ENCODE data around the gene PSMB8.

PSMB8 gene

DNA sequence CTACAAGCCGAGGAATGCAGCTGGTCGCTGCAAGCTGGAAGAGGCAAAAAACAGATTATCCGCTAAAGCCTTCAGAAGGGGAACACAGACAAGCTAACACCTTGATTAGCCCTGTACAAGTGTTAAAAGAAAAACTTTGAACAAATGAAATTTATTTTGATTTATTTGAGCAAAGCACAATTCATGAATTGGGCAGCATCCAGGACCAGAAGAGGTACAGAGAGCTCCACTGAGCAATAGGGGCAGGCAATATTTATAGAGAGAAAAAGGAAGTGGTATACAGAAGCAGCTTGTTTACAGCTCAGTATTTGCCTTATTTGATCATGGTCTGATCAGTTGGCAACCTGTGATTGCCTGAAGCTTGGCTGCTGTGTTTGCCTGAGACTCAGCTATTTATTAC, 44.7 kb downstream of the PSMB8 start:
- no peak for DNase-seq (ENCODE audit: low read depth in 2 of 2)

DNA sequence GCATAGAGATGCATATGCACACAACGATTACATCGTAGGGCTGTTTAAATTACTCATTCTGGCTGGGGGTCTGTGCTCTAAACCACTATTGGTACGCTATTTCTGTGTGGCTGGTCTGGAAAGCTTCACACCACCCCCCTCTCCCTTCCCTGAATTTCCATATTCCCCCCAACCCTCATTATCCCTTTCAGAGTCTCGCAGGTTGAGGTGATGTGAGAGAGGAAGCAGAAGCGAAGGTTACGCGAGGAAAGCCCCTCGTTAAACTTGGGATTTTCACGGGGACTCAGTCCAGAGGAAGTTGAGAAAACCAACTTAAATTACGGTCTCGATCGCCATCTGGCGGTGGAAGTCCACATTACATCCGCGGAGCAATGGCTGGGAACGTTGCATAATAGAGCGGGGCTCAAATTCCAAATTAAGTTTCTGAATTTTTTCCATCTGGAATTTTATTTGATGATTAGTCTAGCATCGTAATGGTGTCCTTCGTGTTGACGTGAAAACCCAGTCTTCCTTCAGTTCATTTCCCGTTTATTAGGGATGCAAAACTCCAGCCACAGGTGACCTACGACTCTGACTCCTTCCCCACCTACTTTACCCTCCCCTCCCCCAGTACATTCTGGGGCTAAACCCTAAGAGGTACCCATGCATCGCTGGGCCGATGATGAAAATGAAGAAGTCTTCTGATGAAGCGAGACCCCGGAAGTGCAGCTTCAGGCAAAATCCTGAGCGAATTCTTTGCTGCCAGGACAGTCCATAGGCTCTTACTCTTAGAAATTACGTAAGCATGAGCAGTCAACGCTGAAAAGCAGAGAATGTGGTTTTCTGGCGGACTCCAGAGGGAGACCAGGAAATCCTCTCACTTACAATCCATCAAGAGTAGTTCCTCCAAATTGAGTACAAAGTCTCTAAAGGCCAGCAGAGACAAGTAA, 46.7 kb downstream of the PSMB8 start:
- peak; percentile 54 to 75 for DNase-seq (ENCODE audit: low read depth in 2 of 2)

DNA sequence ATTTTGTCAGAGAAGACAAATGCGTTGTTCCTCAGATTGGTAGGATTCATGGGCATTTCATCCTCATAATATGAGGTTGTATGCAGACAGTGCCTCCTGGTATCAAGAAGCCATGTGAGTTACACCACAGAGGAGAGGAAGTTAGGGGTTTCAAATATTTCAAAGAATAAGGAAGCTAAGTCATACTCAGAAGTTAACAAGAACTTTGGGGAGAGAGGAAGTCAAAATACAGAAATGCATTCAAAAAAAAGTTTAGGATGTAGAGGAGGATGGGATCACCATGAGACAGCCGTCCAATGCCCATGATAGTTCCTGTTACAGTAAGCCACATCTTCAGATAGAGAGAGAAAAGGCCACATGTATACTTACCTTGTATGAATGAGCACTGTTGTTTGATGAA, 49.3 kb downstream of the PSMB8 start:
- DNase-seq (ENCODE audit: low read depth in 2 of 2): no peak

DNA sequence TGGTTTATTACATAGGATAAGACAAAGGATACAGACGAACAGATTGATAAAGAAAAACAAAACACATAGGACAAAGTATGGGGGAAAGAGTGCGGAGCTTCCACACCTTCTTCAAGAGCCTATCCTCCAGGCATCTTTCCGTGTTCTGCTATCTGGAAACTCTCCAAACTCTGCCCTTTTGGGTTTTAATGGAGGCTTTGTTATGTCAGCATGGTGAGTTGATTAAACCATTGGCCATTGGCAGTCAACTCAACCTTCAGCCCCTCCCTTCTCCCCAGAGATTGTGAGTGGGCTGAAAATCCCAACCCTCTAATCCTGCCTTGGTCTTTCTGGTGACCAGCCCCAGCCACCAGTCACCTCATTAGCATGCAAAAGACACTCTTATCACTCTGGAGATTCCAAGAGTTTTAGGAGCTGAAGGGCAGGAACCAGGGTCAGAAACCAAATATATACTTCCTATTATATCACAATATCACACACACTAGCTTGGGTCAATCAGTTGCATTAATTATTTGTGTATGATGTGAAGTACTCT, 50.9 kb downstream of the PSMB8 start:
- DNase-seq (ENCODE audit: low read depth in 2 of 2): no peak

All from stimulated activated CD8-positive, alpha-beta memory T cell treated with anti-CD3 and anti-CD28 coated beads, Interleukin-2, amount 100 ng/mL, for 48 hours (primary cell).